GM18867 (cell line): ENCODE data around the gene ADTRP.

Source experiments
- ATAC-seq: cut with Tn5 transposase; IDR thresholded peaks from one replicate; pipeline ENCODE4 v1.9.1; 2021; ENCODE audit warnings: mild to moderate bottlenecking, moderate library complexity; ENCODE audit not compliant: unreplicated experiment

ADTRP gene

DNA sequence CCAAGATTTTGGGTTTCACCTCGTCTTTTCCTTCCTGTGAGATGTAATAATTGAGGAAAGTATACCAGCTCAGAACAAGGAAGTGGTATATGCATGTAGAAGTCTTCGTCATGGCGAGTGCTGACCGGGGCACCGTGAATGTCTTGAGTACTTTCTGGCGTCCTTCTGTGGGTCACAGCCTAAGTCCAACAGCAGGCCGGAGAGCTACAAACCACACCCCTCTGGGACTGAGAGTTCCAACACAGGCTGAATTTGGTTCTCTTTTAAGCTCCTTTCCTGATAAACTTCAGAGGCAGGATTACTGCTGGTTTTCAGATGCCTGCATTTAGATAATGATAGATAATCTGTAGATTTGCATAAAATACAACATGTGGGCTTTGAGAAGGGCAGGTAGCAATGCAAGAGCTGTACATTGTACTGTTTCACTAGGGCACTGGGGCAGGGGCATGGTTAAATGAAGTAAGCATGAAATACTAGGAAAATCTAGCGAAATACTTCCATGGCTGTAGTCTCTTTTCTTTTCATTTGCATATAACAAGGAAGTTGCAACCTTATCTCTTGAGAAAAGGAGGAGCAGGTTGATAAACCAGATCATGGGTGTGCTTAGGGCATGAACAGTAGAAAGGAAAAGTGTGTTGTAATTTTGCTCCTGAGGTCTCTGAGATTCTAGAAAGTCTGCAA lies at the start of gene ADTRP:
TSS of gene ADTRP (minus strand) at position 156 of the 681 bp plus-strand sequence. CDS start at position 112, 44 bp downstream.
- no peak for ATAC-seq

DNA sequence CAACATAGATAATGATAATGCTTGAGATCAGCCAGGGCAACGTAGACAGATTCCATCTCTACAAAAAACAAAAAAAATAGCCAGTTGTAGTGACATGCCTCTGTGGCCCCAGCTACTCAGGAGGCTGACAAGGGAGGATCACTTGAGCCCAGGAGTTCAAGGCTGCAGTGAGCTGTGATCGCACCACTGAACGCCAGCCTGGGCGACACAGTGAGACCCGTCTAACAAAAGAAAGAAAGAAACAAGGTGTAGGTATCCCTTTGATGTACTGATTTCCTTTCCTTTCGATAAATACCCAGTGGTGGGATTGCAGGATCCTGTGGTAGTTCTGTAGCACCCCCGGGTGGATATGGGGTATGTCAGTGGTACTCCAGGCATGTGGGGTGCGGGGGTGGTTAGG lies 48.2 kb upstream of the ADTRP start:
- no peak for ATAC-seq

GRCh38 chr6:11824986-11825385 lies 46.4 kb upstream of the ADTRP start:
- no peak for ATAC-seq

- ATAC-seq = no peak
These were observed 43.7 kb upstream of the ADTRP start for GRCh38 chr6:11822346-11822745.

- no peak for ATAC-seq
These were observed 43.2 kb upstream of the ADTRP start for GRCh38 chr6:11821781-11822180.

GRCh38 chr6:11820821-11821220 lies 42.2 kb upstream of the ADTRP start:
- ATAC-seq = no peak

- no peak for ATAC-seq
These were observed 40.9 kb upstream of the ADTRP start for GRCh38 chr6:11819486-11819885.

DNA sequence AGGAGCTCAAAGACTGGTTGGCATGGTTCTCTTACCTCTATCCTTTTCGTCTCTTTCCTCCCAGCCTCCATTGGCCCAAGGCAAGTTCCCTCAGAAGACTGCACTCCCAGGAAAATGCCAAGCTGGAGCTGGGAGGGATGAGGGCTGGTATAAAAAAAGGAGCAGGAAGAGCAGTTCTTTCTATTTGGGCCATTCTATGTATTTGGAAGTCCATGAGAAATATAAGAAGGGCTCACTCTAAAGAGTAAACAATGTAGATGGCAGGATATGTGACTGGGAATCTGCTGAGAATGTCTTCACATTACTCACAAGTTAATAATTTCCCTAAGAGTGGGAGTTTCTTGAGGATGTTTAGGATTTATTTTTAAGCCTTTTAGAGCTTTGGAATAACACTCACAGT lies 36.6 kb upstream of the ADTRP start:
- ATAC-seq = no peak

DNA sequence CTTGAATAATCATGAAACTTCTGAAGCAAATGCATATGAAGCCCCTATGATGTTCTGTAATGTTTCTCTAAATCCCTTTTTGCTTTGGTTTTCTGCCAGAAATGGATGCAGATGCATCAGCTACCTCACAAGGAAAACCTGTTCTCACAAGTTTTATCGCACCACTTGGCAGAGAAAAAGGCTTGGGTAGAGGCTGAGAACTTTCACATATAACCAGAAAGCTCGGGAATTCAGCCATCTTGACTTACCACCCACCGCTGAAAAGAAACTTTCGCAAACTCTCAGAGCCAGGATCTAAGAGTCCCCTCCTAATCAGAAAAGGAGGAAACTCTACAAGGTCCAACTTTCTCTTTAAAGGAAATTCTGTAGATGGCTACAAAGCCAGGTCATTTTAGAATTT lies 36.2 kb upstream of the ADTRP start:
- ATAC-seq = no peak

GRCh38 chr6:11814106-11814505 lies 35.5 kb upstream of the ADTRP start:
- ATAC-seq = no peak

- no peak for ATAC-seq
These were observed 35.0 kb upstream of the ADTRP start for GRCh38 chr6:11813606-11814005.

- ATAC-seq = no peak
These were observed 34.3 kb upstream of the ADTRP start for GRCh38 chr6:11812951-11813350.

DNA sequence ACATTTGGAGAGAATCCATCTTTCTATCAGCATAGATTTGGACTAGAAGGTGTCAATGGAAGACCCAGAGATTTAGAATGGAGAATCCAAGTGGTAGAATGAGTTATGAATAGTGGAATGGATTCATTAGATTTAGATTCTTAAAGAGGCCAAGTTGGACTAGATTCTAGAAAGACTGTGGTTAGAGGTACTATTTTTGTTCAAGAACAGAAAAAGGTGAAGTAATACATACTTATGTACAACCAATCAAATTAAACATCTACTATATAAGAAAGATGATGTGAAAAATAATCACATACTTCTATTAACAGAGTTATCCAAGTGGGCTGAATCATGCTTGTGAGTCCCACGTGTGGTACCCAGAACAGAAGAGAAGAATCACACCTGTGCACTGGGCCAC lies 33.8 kb upstream of the ADTRP start:
- no peak for ATAC-seq

GRCh38 chr6:11811644-11812264 lies 33.2 kb upstream of the ADTRP start:
- ATAC-seq = no peak

GRCh38 chr6:11810854-11811643 lies 32.4 kb upstream of the ADTRP start:
- no peak for ATAC-seq

- no peak for ATAC-seq
These were observed 31.5 kb upstream of the ADTRP start for GRCh38 chr6:11810039-11810541.

DNA sequence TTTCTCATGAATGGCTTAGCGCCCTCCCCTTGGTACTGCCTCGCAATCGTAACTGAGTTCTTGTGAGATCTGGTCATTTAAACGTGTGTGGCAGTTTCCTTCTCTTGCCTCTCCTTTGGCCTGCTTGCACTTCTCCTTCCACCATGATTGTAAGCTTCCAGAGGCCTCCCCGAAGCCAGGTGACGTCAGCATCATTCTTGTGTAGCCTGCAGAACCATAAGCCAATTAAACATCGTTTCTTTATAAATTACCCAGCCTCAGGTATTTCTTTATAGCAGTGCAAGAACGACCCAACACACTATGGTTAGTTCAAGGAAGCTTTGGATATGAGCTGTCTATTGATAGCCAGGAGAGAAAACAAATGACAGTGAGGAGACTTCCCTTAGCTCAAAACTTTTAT lies 29.5 kb upstream of the ADTRP start:
- no peak for ATAC-seq

DNA sequence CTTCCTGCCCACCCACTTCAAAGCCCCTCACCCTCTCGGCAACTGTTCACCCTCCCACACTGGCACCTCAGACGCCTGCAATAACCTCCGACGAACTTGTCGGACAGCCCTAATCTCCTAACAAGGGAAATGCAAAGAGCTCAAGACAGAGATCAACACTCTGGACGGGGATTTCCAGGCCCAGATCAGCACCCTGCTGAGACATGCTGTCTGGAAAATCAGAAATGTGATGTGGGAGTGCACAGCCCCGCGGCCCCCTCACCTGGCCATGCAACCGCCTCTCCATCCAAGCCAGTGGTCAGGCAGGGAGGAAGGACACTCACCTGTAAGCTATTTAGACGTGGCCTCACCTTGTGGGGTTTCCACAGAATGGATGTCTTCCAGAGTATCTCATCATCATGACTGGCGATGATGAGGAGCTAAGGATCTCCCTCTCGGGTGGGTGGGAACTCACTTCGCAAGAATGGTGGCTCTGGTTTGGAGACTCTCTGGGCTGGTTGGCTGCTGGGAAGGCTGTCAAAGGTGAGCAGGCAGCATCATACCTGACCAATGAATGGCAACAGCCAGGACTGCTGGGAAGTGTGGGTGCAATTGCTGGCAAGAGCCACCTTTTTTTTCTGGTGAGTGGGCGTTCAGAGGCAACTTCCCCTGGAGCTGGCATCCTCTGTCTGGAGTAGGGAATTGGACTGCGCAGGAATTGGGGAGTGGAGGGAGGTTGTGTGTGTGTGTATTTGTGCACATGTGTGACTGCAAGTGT lies 28.1 kb upstream of the ADTRP start:
- ATAC-seq = no peak

GRCh38 chr6:11805259-11806053 lies 26.9 kb upstream of the ADTRP start:
- no peak for ATAC-seq

DNA sequence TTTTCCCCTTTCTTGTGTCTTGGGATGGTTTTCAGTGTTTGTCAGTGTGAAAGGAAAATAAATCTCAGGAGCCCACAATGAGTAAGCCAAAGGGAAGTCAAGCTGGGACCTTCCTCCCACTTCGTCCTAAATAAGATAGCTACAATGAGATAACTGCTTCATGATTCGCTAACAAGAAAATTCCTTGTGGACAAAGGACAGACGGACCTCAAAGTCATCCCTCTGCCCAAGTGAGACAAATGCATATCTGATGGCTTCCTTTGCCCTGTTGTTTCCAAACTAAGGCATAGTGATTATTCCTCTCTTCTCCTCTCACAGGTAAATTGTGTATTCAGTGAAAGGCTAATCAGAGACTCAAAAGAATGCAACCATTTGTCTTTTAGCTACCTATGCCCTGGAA lies 26.1 kb upstream of the ADTRP start:
- ATAC-seq = no peak
